Measurements from ENCODE around the gene PSMB10.
"Not testable (repeated sequence)": the region's sequence is repeated elsewhere in the genome, so short reads cannot be mapped to it uniquely, and the experiment has no call there.

PSMB10 gene

GRCh38 chr16:67941469-67942199 is 5.0 kb upstream of the PSMB10 start:
- no peak for DNase-seq

GRCh38 chr16:67940446-67941089 is 3.9 kb upstream of the PSMB10 start:
- DNase-seq = no peak

GRCh38 chr16:67939507-67940445 is 3.1 kb upstream of the PSMB10 start:
- DNase-seq = no peak

- DNase-seq = not testable (repeated sequence)
Observed at GRCh38 chr16:67937713-67938112, 1.1 kb upstream of the PSMB10 start.

- DNase-seq = peak in 1 of 2 experiments; percentile 95
Observed at GRCh38 chr16:67936880-67937605, 393 bp upstream of the PSMB10 start.

GRCh38 chr16:67935402-67936123 is 1.1 kb downstream of the PSMB10 start:
- DNase-seq = peak; percentile 93 to 95

GRCh38 chr16:67935101-67935401 is 1.6 kb downstream of the PSMB10 start:
- DNase-seq = no peak

GRCh38 chr16:67934306-67935100 is 2.1 kb downstream of the PSMB10 start:
- no peak for DNase-seq

GRCh38 chr16:67933805-67934204 is 2.8 kb downstream of the PSMB10 start:
- no peak for DNase-seq

GRCh38 chr16:67932462-67932840 is 4.2 kb downstream of the PSMB10 start:
- no peak for DNase-seq

GRCh38 chr16:67931712-67932461 is 4.8 kb downstream of the PSMB10 start, which contains the start of gene CTRL:
TSS of gene CTRL (minus strand) at chr16:67931862. CDS start at chr16:67931852, 10 bp downstream.
- DNase-seq = no peak

- no peak for DNase-seq
Observed at GRCh38 chr16:67930678-67931211, 5.9 kb downstream of the PSMB10 start.

- DNase-seq = no peak
Observed at GRCh38 chr16:67930191-67930590, 6.5 kb downstream of the PSMB10 start.

- DNase-seq = peak; percentile 77 to 80
Observed at GRCh38 chr16:67928561-67929364, 7.9 kb downstream of the PSMB10 start.

GRCh38 chr16:67928147-67928546 is 8.5 kb downstream of the PSMB10 start:
- DNase-seq = no peak

- no peak for DNase-seq
Observed at GRCh38 chr16:67927131-67927941, 9.3 kb downstream of the PSMB10 start.

- peak; percentile 17 to 34 for DNase-seq
Observed at GRCh38 chr16:67926181-67926750, 10.4 kb downstream of the PSMB10 start.

Data from Kasumi-1 (cell line).